HG03095 (cell line): Measurements from ENCODE around the gene SYCE3.

ENCODE experiments used
- ATAC-seq: cut with Tn5 transposase; IDR thresholded peaks from one replicate; pipeline ENCODE4 v1.9.1; 2021; ENCODE audit warnings: moderate library complexity; ENCODE audit not compliant: unreplicated experiment

The SYCE3 gene

GRCh38 chr22:50532824-50533796, 29.6 kb downstream of the SYCE3 start:
- no peak for ATAC-seq

DNA sequence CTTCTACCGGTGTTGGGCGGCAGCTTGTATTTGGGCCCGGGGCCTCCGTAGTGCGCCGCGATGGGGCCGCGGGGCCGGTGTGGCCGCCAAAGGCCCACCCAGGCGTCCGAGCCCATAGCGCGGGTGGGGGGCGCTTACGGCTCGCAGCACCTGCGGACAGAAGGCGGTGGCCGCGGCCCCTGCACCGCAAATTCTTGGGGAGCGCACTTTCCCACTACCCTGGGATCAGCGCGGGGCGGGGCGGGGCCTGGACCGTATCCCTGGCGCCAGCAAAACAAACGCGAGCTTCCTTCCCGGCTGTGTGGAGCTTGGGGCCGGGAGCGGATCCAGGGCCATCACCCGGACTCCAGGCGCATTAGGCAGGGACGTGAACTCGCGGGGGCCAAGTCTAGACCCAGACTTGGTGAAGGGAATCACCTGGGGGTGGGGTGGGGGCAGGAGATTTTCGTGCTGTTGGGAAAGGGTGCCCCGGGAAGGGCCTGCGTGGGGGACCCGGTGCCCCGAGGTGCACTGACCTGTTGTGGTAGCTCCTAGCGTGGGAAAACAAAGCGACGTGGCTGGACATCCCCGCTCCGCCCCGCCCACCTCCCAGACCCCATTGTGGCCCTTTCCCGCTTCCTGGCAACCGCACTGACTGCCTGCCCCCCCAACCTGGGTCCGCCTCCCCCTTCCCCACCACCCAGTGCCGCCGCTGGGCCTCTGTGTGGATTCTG, 30.6 kb downstream of the SYCE3 start:
- ATAC-seq = no peak

GRCh38 chr22:50531546-50531961, 31.2 kb downstream of the SYCE3 start:
- no peak for ATAC-seq

GRCh38 chr22:50530877-50531545, 31.7 kb downstream of the SYCE3 start:
- no peak for ATAC-seq

- no peak for ATAC-seq
Observed at GRCh38 chr22:50530580-50530876, 32.2 kb downstream of the SYCE3 start.

GRCh38 chr22:50529897-50530579, 32.7 kb downstream of the SYCE3 start, which contains the start of gene TYMP:
Gene TYMP (minus strand): TSS chr22:50530012. CDS start chr22:50529709, 303 bp downstream.
- ATAC-seq = no peak

DNA sequence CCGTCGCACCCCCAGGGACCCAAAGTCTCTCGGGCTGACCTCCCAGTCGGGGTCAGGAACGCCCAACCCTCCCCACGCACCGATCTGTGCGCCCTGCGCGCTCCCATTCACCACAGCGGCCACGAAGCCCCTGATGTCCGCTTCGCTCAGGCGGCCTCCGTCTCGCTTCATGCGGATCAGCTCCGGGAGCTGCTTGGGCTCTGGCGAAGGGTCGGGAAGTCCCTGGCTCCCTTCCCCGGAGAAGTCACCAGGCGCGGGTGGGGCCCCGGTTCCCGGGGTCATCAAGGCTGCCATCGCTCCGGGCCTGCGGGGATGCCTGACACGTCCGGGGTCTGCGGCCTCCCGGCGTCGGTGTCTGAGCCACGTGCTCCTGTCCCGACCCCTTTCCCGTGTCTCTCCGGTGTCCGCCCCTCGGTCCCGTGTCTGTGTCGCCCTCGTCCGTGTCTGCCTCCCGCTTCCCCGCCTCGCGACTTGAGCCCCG, 33.3 kb downstream of the SYCE3 start:
- no peak for ATAC-seq

DNA sequence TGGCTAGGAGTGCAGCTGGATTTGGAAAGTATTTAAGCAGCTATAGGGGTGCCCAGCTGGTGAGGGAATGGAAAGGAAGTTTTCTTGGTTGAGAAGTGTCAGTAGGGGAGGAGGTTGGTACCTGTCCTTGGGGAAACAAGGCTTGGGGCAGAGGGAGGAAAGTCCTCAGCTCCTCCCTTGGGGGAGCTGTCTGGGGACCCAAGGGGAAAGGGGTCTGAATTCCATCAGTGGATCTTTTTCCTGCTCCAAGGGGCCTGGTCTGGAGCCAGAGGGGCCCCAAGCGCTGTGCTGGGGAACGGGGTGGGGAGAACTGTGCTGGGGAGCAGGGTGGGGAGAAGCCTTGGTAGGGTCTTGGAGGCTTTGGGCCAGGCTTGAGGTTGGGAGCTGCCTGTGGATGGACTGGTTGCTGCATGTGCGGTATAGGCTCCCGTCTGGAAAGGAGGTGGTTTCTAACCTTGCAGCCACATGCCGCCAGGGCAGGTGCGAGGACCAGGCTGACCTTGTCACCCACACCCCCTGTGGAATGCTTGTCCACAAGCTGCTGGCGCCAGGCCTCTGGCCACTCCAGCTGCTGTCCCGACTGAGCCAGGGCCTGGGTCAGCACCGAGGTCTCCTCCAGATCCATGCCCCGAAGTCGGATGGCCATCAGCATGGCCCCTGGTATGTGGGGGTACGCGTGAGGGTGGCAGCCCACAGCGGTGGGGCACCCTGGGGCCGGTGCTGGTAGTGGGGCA, 33.9 kb downstream of the SYCE3 start:
- no peak for ATAC-seq

- ATAC-seq = no peak
Observed at GRCh38 chr22:50527921-50528681, 34.6 kb downstream of the SYCE3 start.

GRCh38 chr22:50526834-50527801, 35.6 kb downstream of the SYCE3 start:
- ATAC-seq = no peak

GRCh38 chr22:50526108-50526833, 36.4 kb downstream of the SYCE3 start:
- peak; percentile 30 for ATAC-seq

GRCh38 chr22:50525858-50526107, 36.9 kb downstream of the SYCE3 start:
- no peak for ATAC-seq

- peak; percentile 27 for ATAC-seq
Observed at GRCh38 chr22:50525104-50525857, 37.4 kb downstream of the SYCE3 start, which contains the start of gene SCO2. Gene SCO2 (minus strand): TSS chr22:50525598. CDS start chr22:50524411, 1,187 bp downstream.

GRCh38 chr22:50524676-50525103, 38.0 kb downstream of the SYCE3 start:
- ATAC-seq = no peak

- no peak for ATAC-seq
Observed at GRCh38 chr22:50523806-50524675, 38.7 kb downstream of the SYCE3 start.

GRCh38 chr22:50523458-50523805, 39.3 kb downstream of the SYCE3 start:
- no peak for ATAC-seq
